Activated CD8-positive, alpha-beta memory T cell treated with anti-CD3 and anti-CD28 coated beads for 48 hours (primary cell): ENCODE results near the gene KAZN.

Experiments
- DNase-seq, 3 experiments: peaks; one replicate each; pipeline ENCODE4 v3.0.0-alpha.2; 2020; ENCODE audit warnings: low read depth in 2 of 3, low spot score in 2 of 3

Gene KAZN

DNA sequence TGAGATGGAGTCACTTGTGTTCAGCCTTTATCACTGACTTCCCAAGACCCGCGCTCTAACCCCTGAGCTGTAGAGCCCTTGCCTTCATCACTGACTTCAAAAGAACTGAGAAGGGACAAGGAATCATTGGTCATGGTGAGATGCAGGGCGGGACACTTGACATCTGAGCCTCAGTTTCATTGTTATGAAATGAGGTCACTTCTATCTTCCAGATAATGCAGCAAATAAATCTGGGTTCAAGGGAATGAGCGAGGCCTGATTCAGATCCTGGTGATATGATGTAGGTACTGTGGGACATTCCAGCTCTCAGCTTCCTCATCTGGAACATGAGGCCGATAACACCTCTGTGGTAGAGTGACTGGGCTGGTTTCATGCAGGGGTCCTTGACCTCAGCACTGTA is 13.8 kb downstream of the KAZN start:
- no peak for DNase-seq

DNA sequence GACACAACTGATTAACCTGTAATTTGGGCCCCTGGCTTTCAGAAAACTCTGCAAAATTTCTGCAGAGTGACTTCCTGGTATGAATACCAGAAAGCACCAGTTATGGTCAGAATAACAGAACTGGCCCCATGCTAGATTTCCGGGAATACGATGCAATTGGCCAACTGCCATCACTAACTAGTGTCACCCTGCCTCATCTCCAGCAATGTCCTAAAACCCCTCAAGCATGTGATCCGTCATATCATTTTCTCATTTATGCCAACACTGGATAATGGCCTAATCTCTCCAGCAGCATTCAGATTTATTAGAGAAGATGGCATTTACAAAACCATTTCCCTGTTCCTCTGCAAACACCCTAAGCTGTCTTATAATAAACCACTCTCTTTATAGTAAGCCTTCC is 15.4 kb downstream of the KAZN start:
- DNase-seq: no peak

- DNase-seq: no peak
Observed at GRCh38 chr1:14614341-14614740, 15.9 kb downstream of the KAZN start.

DNA sequence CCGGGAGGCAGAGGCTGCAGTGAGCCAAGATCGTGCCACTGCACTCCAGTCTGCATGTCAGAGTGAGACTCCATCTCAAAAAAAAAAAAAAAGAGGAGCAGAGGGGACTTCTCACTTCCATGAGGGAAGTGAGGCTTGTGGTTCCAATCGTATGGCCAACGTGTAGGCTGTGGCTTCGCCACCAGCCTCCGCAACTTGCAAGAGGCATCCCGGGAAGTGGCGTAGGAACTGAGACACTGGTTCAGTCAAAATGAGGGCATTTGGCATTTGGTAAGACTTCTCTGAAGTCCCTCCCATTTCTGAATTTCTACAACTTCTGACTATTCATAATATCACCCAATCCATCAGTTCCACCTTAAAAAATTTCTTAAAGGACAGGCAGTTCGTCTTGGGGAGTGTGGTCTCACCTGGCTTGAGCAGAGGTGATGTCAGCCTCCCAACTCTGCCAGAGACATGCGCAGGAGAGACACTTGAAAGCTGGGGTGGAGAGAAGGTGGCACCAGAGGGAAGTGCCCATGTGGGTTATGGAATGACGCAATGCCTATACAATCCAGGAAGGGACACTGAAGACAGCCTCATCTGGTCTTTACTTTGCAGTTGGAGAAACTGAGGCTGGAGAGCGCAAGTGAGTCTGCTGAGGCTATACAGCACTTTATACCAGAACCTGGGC is 17.2 kb downstream of the KAZN start:
- DNase-seq: no peak

DNA sequence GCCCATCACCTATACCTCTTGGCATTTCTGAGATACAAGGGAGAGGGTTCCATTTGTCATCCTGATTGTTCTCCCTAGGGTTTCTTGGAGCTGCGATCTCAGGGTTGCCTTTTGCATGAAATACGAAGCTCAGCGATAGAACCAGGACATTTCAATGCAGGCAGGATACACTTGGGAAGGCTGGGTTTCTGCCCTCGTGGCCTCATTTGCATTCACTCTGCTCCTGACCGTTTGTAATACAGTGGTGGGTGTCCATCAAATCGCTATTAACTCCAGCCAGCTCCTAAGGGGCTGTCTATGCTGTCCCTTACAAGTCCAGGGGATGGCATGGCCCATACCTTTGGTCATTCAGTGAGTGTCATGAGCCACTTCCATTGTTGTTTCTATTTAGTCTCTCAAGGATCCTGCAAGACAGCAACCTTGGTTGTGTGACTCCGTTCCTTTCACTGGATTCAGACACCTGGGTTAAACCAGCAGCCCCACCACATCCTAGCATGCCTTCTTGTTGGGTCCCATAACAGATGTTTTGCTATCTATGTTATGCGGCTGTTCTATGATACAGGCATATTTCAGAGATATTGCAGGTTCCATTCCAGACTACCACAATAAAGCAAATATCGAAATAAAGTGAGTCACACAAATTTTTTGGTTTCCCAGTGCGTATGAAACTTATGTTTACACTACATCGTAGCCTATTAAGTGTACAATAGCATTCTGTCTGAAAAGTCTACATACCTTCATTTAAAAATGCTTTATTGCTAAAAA is 18.3 kb downstream of the KAZN start:
- no peak for DNase-seq

- DNase-seq: no peak
Observed at GRCh38 chr1:14617791-14618190, 19.3 kb downstream of the KAZN start.

DNA sequence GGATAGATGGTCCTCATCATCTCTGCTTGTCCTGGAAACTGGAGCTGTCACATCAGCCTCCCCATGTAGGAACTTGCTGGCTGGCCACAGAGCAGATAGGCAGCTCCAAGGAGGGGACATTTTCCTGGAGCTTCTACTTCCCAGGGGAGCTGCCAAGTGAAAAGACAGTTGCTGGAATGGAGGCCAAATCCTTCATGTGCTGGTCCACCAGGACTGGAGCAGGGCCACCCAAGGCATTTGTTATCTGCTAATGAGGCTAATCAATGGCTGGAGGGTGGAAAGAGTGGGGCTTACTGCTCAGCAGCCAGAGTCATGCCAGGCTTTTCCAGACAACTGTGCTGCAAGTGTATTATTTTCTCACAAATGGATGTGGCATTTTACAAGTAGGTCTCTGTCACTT is 22.5 kb downstream of the KAZN start:
- no peak for DNase-seq

DNA sequence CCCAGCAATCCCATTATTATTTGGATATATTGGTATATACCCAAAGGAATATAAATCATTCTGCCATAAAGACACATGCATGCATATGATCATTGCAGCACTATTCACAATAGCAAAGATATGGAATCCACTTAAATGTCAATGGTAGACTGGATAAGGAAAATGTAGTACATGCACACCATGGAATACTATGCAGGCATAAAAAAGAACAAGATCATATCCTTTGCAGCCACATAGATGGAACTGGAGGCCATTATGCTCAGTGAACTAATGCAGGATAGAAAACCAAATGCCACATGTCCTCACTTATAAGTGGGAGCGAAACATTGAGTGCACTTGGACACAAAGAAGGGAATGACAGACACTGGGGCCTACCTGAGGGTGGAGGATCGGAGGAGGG is 24.6 kb downstream of the KAZN start:
- DNase-seq: no peak

DNA sequence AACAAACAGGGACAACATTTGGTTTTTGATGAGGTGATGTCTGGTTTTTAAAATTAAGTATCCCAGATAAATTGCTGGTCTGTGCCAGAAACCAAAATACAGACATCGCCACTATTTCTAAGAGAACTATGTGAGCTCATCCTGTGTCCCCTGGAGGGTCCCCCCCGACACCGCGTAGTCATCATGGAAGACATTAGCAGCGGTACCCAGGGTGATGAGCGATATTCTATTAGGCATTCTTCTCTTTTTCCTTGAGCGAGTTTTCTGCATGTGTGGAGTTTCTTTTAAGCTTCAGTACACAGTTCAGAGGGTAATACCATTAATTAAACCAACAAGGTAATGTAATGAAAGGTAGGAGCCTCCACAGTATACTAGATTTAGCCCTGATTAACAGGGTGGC is 26.5 kb downstream of the KAZN start:
- no peak for DNase-seq

DNA sequence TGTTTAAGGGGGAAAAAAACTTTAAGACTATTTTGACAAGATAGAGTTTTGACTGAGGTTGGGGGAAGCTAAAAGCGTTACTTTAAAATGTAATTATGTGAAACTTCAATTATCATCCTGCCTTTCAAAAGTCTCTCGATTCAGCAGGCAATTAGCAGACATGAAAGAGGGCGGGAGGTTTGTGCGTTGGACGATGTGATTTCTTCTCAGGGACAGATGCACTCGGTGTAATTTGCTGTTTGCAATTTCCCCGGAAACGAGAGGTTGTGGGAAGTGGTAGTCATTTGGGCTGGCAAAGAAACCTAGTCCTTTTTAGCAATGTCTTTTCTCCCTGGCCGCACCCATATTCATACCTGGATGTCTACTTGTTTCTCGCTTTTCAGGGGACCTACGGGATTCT is 27.1 kb downstream of the KAZN start:
- no peak for DNase-seq

- DNase-seq: no peak
Observed at GRCh38 chr1:14625996-14626395, 27.5 kb downstream of the KAZN start.

GRCh38 chr1:14626869-14627607 is 28.6 kb downstream of the KAZN start:
- no peak for DNase-seq

- no peak for DNase-seq
Observed at GRCh38 chr1:14627608-14628489, 29.4 kb downstream of the KAZN start.

- DNase-seq: no peak
Observed at GRCh38 chr1:14629363-14630014, 31.0 kb downstream of the KAZN start.

- no peak for DNase-seq
Observed at GRCh38 chr1:14630986-14631385, 32.5 kb downstream of the KAZN start.

GRCh38 chr1:14631421-14631820 is 32.9 kb downstream of the KAZN start:
- DNase-seq: no peak

- DNase-seq: no peak
Observed at GRCh38 chr1:14634486-14634885, 36.0 kb downstream of the KAZN start.

DNA sequence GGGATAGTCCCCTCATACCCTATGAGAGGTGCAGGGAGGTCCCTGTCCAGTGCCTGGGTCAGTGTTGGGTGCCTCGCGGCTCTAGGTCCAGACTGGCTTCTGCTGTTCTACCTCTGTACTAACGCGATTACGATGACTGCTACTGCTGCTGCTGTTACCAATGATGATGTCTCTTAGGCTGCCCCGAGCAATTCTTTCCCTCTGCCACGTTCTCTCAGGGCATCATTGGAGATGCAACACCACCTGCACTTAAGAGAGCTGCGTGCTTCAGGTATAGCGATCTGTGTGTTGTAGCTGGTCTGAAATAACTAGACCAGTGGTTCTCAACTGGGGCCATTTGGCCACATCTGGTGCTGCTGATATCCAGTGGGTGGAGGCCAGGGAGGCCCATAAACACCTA is 36.9 kb downstream of the KAZN start:
- no peak for DNase-seq

DNA sequence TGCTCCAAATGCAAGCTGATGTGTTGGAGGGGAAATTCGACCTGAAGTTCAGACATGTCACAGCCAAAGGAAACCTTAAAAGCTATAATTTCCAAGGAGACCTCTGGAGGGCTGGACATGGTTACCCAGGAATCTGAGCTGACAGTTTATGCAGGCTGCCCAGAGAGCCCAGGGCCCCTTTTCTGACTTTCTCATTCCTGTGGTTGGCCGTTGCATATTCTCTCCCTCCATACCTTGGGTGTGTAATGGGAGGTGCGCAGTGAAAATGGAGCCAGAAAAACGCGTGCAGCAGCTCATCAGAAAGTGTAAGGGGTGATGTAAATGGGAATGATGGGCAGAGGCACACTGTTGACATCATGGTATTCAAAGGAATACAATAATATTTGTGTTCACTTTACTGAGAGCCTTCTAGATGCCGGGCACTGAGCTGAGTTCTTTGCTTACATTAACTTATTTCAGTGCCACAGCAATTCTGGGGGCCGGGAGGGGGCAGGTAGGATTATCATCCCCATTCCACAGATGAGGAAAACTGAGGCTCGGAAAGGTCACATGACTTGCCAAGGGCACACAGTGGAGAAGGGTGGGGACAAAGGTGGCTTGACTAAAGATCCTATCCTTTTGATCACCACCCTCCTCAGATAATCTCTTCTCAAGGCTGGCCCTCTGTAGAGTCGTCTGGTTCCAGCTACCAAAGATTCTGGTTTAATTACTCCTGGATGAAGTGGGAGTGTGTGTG is 38.6 kb downstream of the KAZN start:
- no peak for DNase-seq
